Measurements from ENCODE around the gene C2. TPM values are rescaled to one million over a fixed set of nuclear protein-coding genes. Genes with fewer than 3 reads are reported as not detected.
"Not testable (repeated sequence)": the region's sequence is repeated elsewhere in the genome, so short reads cannot be mapped to it uniquely, and the experiment has no call there.

The C2 gene
- total and polyA plus RNA-seq, 4 donors, result 5.6 to 46.6 (median 18.7) TPM

DNA sequence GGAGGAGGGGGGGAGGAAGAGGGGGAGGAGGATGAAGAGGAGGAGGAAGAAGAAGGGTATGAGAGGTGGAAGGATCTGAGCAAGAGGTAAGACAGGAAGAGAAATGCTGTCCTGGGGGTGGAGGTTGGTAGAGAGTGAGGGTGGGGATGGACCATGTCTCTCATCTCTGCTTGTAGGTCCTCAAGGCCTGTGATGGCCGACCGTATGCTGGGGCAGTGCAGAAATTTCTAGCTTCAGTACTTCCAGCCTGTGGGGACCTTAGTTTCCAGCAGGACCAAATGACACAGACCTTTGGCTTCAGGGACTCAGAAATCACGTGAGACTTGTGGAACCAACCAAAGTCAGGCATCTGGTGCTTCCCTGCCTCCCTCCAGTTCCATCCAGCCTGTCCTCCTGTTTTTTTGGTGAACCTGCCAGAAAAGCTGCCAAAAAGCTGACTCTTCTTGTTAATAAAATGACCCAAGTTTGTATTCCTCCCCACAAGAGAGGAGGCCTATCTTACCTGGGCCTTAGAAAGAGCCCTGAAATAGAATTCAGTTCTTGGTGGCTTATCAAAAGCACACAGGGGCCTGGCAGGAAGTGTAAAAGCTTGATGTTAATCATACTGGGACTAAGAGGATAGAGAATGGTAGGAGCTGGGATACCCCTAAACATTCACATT is 51.9 kb downstream of the C2 start:
- peak; percentile 5 to 38 for DNase-seq
- intact Hi-C loops (cut with DNase I), result loop anchor here in 1 of 2 donors (10.0 kb wide), 1 partner anchor 195 kb away; the partner anchor contains the start of genes AGPAT1 and RNF5
- H3K27ac ChIP-seq (ENCODE audit: low read depth in 1 of 2, low read length in 2 of 2), result peak overlapping the region in 1 of 2 donors; percentile 11

GRCh38 chr6:31980195-31980876 is 52.8 kb downstream of the C2 start:
- H3K4me1 ChIP-seq (ENCODE audit: control insufficient read depth in 1 of 2, insufficient read depth in 2 of 2, low read length in 2 of 2); ATAC-seq (ENCODE audit: low FRiP score); H3K27me3 ChIP-seq (ENCODE audit: control insufficient read depth in 1 of 2, insufficient read depth in 2 of 2, low read length in 1 of 2); H3K4me3 ChIP-seq (ENCODE audit: low read length in 2 of 2); H3K36me3 ChIP-seq (ENCODE audit: control insufficient read depth in 1 of 2, insufficient read depth in 2 of 2, low read length in 1 of 2); intact Hi-C loops (cut with DNase I); H3K9me3 ChIP-seq (ENCODE audit: control insufficient read depth, low read length); H3K27ac ChIP-seq (ENCODE audit: low read depth in 1 of 2, low read length in 2 of 2): not testable (repeated sequence)
- 88 to 89% methylated on average over 12 to 13 of the region's 13 CpGs for WGBS, 2 donors
- peak in 1 of 2 donors; percentile 31 for DNase-seq

More for the DNA sequence above, 51.9 kb downstream of the C2 start:
- no peaks in the 10 kb centered on the region for H3K27me3 ChIP-seq (ENCODE audit: control insufficient read depth in 1 of 2, insufficient read depth in 2 of 2, low read length in 1 of 2)
- WGBS, 2 donors, result 85 to 92% methylated on average over 3 of the region's 3 CpGs
- H3K4me3 ChIP-seq (ENCODE audit: low read length in 2 of 2), result no peak overlapping the region
- no peaks in the 10 kb centered on the region for H3K9me3 ChIP-seq (ENCODE audit: control insufficient read depth, low read length)
- no peaks in the 10 kb centered on the region for H3K4me1 ChIP-seq (ENCODE audit: control insufficient read depth in 1 of 2, insufficient read depth in 2 of 2, low read length in 2 of 2)
- H3K36me3 ChIP-seq (ENCODE audit: control insufficient read depth in 1 of 2, insufficient read depth in 2 of 2, low read length in 1 of 2), result peaks cover 0 to 5% of the 10 kb centered on the region in 2 donors
- no peak for ATAC-seq (ENCODE audit: low FRiP score)

DNA sequence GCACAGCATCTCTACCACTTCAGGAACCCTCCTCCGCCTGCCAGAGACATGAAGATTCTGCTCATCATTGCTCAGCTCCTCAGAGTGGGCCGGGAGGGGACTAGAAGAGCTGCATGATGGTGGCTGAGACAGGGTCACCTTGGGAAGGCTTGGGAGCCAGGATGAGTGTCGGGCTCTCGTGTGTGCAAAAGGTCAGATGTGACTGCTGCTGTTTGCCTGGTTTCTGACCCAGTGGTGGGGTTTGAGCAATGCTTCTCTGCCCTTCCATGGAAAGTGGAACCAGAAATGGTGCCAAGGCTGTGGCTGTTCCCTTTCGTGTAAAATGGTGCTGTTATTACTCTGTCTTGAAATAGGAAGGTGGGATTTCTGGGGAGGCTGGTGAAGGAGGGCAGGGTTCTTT is 53.5 kb downstream of the C2 start:
- intact Hi-C loops (cut with DNase I); H3K27me3 ChIP-seq (ENCODE audit: control insufficient read depth in 1 of 2, insufficient read depth in 2 of 2, low read length in 1 of 2); ATAC-seq (ENCODE audit: low FRiP score); H3K4me1 ChIP-seq (ENCODE audit: control insufficient read depth in 1 of 2, insufficient read depth in 2 of 2, low read length in 2 of 2); DNase-seq; H3K4me3 ChIP-seq (ENCODE audit: low read length in 2 of 2); H3K9me3 ChIP-seq (ENCODE audit: control insufficient read depth, low read length); H3K27ac ChIP-seq (ENCODE audit: low read depth in 1 of 2, low read length in 2 of 2); H3K36me3 ChIP-seq (ENCODE audit: control insufficient read depth in 1 of 2, insufficient read depth in 2 of 2, low read length in 1 of 2): not testable (repeated sequence)
- no CpG with 5 or more reads among the region's 5 CpGs for WGBS, 2 donors

GRCh38 chr6:31981744-31982143 is 54.2 kb downstream of the C2 start, which contains the start of gene C4A:
Gene C4A (plus strand): TSS chr6:31982057. CDS start chr6:31982108, 51 bp downstream.
- H3K4me1 ChIP-seq (ENCODE audit: control insufficient read depth in 1 of 2, insufficient read depth in 2 of 2, low read length in 2 of 2); H3K9me3 ChIP-seq (ENCODE audit: control insufficient read depth, low read length); H3K27ac ChIP-seq (ENCODE audit: low read depth in 1 of 2, low read length in 2 of 2); intact Hi-C loops (cut with DNase I); H3K27me3 ChIP-seq (ENCODE audit: control insufficient read depth in 1 of 2, insufficient read depth in 2 of 2, low read length in 1 of 2); DNase-seq; H3K4me3 ChIP-seq (ENCODE audit: low read length in 2 of 2); H3K36me3 ChIP-seq (ENCODE audit: control insufficient read depth in 1 of 2, insufficient read depth in 2 of 2, low read length in 1 of 2): not testable (repeated sequence)
- peak; percentile 33 for ATAC-seq (ENCODE audit: low FRiP score)
- no CpG with 5 or more reads among the region's 7 CpGs for WGBS, 2 donors

- WGBS, 2 donors, result no CpG with 5 or more reads among the region's 10 CpGs
- ATAC-seq (ENCODE audit: low FRiP score); H3K4me3 ChIP-seq (ENCODE audit: low read length in 2 of 2); H3K36me3 ChIP-seq (ENCODE audit: control insufficient read depth in 1 of 2, insufficient read depth in 2 of 2, low read length in 1 of 2); H3K9me3 ChIP-seq (ENCODE audit: control insufficient read depth, low read length); H3K27me3 ChIP-seq (ENCODE audit: control insufficient read depth in 1 of 2, insufficient read depth in 2 of 2, low read length in 1 of 2); H3K27ac ChIP-seq (ENCODE audit: low read depth in 1 of 2, low read length in 2 of 2); DNase-seq; H3K4me1 ChIP-seq (ENCODE audit: control insufficient read depth in 1 of 2, insufficient read depth in 2 of 2, low read length in 2 of 2); intact Hi-C loops (cut with DNase I): not testable (repeated sequence)
These were observed 61.8 kb downstream of the C2 start for GRCh38 chr6:31989363-31989762.

GRCh38 chr6:31994421-31994820 is 66.9 kb downstream of the C2 start:
- H3K4me3 ChIP-seq (ENCODE audit: low read length in 2 of 2); H3K36me3 ChIP-seq (ENCODE audit: control insufficient read depth in 1 of 2, insufficient read depth in 2 of 2, low read length in 1 of 2); H3K9me3 ChIP-seq (ENCODE audit: control insufficient read depth, low read length); ATAC-seq (ENCODE audit: low FRiP score); H3K27me3 ChIP-seq (ENCODE audit: control insufficient read depth in 1 of 2, insufficient read depth in 2 of 2, low read length in 1 of 2); H3K27ac ChIP-seq (ENCODE audit: low read depth in 1 of 2, low read length in 2 of 2); intact Hi-C loops (cut with DNase I); H3K4me1 ChIP-seq (ENCODE audit: control insufficient read depth in 1 of 2, insufficient read depth in 2 of 2, low read length in 2 of 2): not testable (repeated sequence)
- WGBS, 2 donors, result 95 to 96% methylated on average over 8 to 11 of the region's 14 CpGs
- DNase-seq, result peak in 1 of 2 donors; percentile 8

Small RNA genes within 50 kb of the gene (microRNA-seq; reads per million reads assigned to microRNA genes)
- 0 to 0.60 reads per million in 2 donors for gene MIR1236

Other genes starting within 250 kb of the C2 start
Only the 30 nearest of the 34 such genes appear.
- 10 to 100 TPM; 41.8 to 48.1 TPM for gene ABHD16A, start 224.4 kb upstream of the C2 start, total RNA-seq
- 10 to 100 TPM; 12.9 to 50.1 TPM for gene ABHD16A, start 224.4 kb upstream of the C2 start, polyA plus RNA-seq
- gene LY6G6F, start 220.9 kb upstream of the C2 start, total RNA-seq, result not detected
- gene LY6G6F, start 220.9 kb upstream of the C2 start, polyA plus RNA-seq, result not detected
- gene LY6G6D, start 212.4 kb upstream of the C2 start, total RNA-seq, result not detected
- gene LY6G6D, start 212.4 kb upstream of the C2 start, polyA plus RNA-seq, result not detected
- gene LY6G6C, start 206.0 kb upstream of the C2 start, total RNA-seq, result not detected
- not detected for gene LY6G6C, start 206.0 kb upstream of the C2 start, polyA plus RNA-seq
- gene MPIG6B, start 204.3 kb upstream of the C2 start, total RNA-seq, result under 1 TPM; 0.84 to 0.96 TPM
- not detected for gene MPIG6B, start 204.3 kb upstream of the C2 start, polyA plus RNA-seq
- gene DDAH2, start 198.4 kb upstream of the C2 start, total RNA-seq, result 100 to 1,000 TPM; 122 to 133 TPM
- 100 to 1,000 TPM; 118 to 189 TPM for gene DDAH2, start 198.4 kb upstream of the C2 start, polyA plus RNA-seq
- 100 to 1,000 TPM; 303 to 322 TPM for gene CLIC1, start 191.2 kb upstream of the C2 start, total RNA-seq
- 100 to 1,000 TPM; 331 to 368 TPM for gene CLIC1, start 191.2 kb upstream of the C2 start, polyA plus RNA-seq
- 10 to 100 TPM in 1 of 2 donors, 1 to 10 TPM in 1; 5.9 to 15.1 TPM for gene MSH5, start 187.7 kb upstream of the C2 start, total RNA-seq
- gene MSH5, start 187.7 kb upstream of the C2 start, polyA plus RNA-seq, result 1 to 10 TPM in 1 of 2 donors, not detected in 1; 7.0 TPM
- gene SAPCD1, start 165.1 kb upstream of the C2 start, total RNA-seq, result 1 to 10 TPM in 1 of 2 donors, under 1 TPM in 1; 0.68 to 2.9 TPM
- 1 to 10 TPM in 1 of 2 donors, not detected in 1; 3.2 TPM for gene SAPCD1, start 165.1 kb upstream of the C2 start, polyA plus RNA-seq
- 1 to 10 TPM in 1 of 2 donors, under 1 TPM in 1; 0.58 to 1.3 TPM for gene VWA7, start 150.4 kb upstream of the C2 start, total RNA-seq
- under 1 TPM in 1 of 2 donors, not detected in 1; 0.23 TPM for gene VWA7, start 150.4 kb upstream of the C2 start, polyA plus RNA-seq
- gene VARS1, start 132.0 kb upstream of the C2 start, total RNA-seq, result 10 to 100 TPM; 44.4 to 49.6 TPM
- 10 to 100 TPM in 1 of 2 donors, 1 to 10 TPM in 1; 9.8 to 26.4 TPM for gene VARS1, start 132.0 kb upstream of the C2 start, polyA plus RNA-seq
- 10 to 100 TPM; 32.4 to 33.4 TPM for gene LSM2, start 120.8 kb upstream of the C2 start, total RNA-seq
- gene LSM2, start 120.8 kb upstream of the C2 start, polyA plus RNA-seq, result 10 to 100 TPM; 41.7 to 42.2 TPM
- 1 to 10 TPM; 1.9 TPM for gene HSPA1L, start 112.4 kb upstream of the C2 start, total RNA-seq
- 1 to 10 TPM; 1.3 to 2.1 TPM for gene HSPA1L, start 112.4 kb upstream of the C2 start, polyA plus RNA-seq
- 100 to 1,000 TPM; 194 to 454 TPM for gene HSPA1A, start 112.2 kb upstream of the C2 start, total RNA-seq
- 10 to 100 TPM; 55.1 to 98.7 TPM for gene HSPA1A, start 112.2 kb upstream of the C2 start, polyA plus RNA-seq
- gene HSPA1B, start 100.0 kb upstream of the C2 start, total RNA-seq, result 100 to 1,000 TPM; 155 to 332 TPM
- 10 to 100 TPM; 23.2 to 61.1 TPM for gene HSPA1B, start 100.0 kb upstream of the C2 start, polyA plus RNA-seq
- gene NEU1, start 64.9 kb upstream of the C2 start, total RNA-seq, result 10 to 100 TPM; 23.9 to 24.6 TPM
- gene NEU1, start 64.9 kb upstream of the C2 start, polyA plus RNA-seq, result 10 to 100 TPM; 20.3 to 23.7 TPM
- 1 to 10 TPM in 1 of 2 donors, under 1 TPM in 1; 0.60 to 1.5 TPM for gene SLC44A4, start 48.7 kb upstream of the C2 start, total RNA-seq
- gene SLC44A4, start 48.7 kb upstream of the C2 start, polyA plus RNA-seq, result 10 to 100 TPM in 1 of 2 donors, under 1 TPM in 1; 0.31 to 12.0 TPM
- 10 to 100 TPM; 23.6 to 40.4 TPM for gene EHMT2, start 30.0 kb upstream of the C2 start, total RNA-seq
- gene EHMT2, start 30.0 kb upstream of the C2 start, polyA plus RNA-seq, result 10 to 100 TPM; 16.7 to 56.8 TPM
- 1 to 10 TPM; 1.8 to 4.9 TPM for gene ZBTB12, start 25.6 kb upstream of the C2 start, total RNA-seq
- gene ZBTB12, start 25.6 kb upstream of the C2 start, polyA plus RNA-seq, result 1 to 10 TPM; 1.2 to 3.4 TPM
- 100 to 1,000 TPM in 1 of 2 donors, 10 to 100 TPM in 1; 56.7 to 141 TPM for gene CFB, start 18.4 kb downstream of the C2 start, total RNA-seq
- 10 to 100 TPM; 26.4 to 90.4 TPM for gene CFB, start 18.4 kb downstream of the C2 start, polyA plus RNA-seq
- gene NELFE, start 31.3 kb downstream of the C2 start, total RNA-seq, result 10 to 100 TPM; 42.2 to 55.5 TPM
- 10 to 100 TPM; 61.9 to 71.5 TPM for gene NELFE, start 31.3 kb downstream of the C2 start, polyA plus RNA-seq
- gene SKIC2, start 31.5 kb downstream of the C2 start, total RNA-seq, result 10 to 100 TPM; 53.8 to 90.3 TPM
- 100 to 1,000 TPM in 1 of 2 donors, 10 to 100 TPM in 1; 26.7 to 188 TPM for gene SKIC2, start 31.5 kb downstream of the C2 start, polyA plus RNA-seq
- 10 to 100 TPM; 20.2 to 20.5 TPM for gene DXO, start 44.4 kb downstream of the C2 start, total RNA-seq
- 10 to 100 TPM in 1 of 2 donors, 1 to 10 TPM in 1; 5.1 to 41.7 TPM for gene DXO, start 44.4 kb downstream of the C2 start, polyA plus RNA-seq
- 100 to 1,000 TPM; 146 to 258 TPM for gene C4A, start 54.3 kb downstream of the C2 start, total RNA-seq
- gene C4A, start 54.3 kb downstream of the C2 start, polyA plus RNA-seq, result 10 to 100 TPM in 1 of 2 donors, 1 to 10 TPM in 1; 7.4 to 43.6 TPM
- gene C4B, start 87.1 kb downstream of the C2 start, total RNA-seq, result 100 to 1,000 TPM; 149 to 225 TPM
- 10 to 100 TPM; 10.8 to 49.3 TPM for gene C4B, start 87.1 kb downstream of the C2 start, polyA plus RNA-seq
- gene CYP21A2, start 110.7 kb downstream of the C2 start, total RNA-seq, result 1 to 10 TPM; 2.2 to 2.3 TPM
- gene CYP21A2, start 110.7 kb downstream of the C2 start, polyA plus RNA-seq, result 1 to 10 TPM in 1 of 2 donors, not detected in 1; 3.6 TPM
- 100 to 1,000 TPM; 146 to 441 TPM for gene TNXB, start 181.6 kb downstream of the C2 start, total RNA-seq
- gene TNXB, start 181.6 kb downstream of the C2 start, polyA plus RNA-seq, result 10 to 100 TPM; 11.1 to 86.1 TPM
- gene ATF6B, start 200.5 kb downstream of the C2 start, total RNA-seq, result 10 to 100 TPM; 56.2 to 90.9 TPM
- gene ATF6B, start 200.5 kb downstream of the C2 start, polyA plus RNA-seq, result 10 to 100 TPM; 12.9 to 93.1 TPM
- 1 to 10 TPM; 1.9 to 4.7 TPM for gene FKBPL, start 202.6 kb downstream of the C2 start, total RNA-seq
- 1 to 10 TPM; 3.4 to 4.8 TPM for gene FKBPL, start 202.6 kb downstream of the C2 start, polyA plus RNA-seq
- 1 to 10 TPM; 3.6 to 7.0 TPM for gene PRRT1, start 224.2 kb downstream of the C2 start, total RNA-seq
- gene PRRT1, start 224.2 kb downstream of the C2 start, polyA plus RNA-seq, result 10 to 100 TPM in 1 of 2 donors, 1 to 10 TPM in 1; 4.6 to 12.5 TPM